ENCODE measurements around the gene LDHA.
"Not testable (repeated sequence)": the region's sequence is repeated elsewhere in the genome, so short reads cannot be mapped to it uniquely, and the experiment has no call there.

The LDHA gene

DNA sequence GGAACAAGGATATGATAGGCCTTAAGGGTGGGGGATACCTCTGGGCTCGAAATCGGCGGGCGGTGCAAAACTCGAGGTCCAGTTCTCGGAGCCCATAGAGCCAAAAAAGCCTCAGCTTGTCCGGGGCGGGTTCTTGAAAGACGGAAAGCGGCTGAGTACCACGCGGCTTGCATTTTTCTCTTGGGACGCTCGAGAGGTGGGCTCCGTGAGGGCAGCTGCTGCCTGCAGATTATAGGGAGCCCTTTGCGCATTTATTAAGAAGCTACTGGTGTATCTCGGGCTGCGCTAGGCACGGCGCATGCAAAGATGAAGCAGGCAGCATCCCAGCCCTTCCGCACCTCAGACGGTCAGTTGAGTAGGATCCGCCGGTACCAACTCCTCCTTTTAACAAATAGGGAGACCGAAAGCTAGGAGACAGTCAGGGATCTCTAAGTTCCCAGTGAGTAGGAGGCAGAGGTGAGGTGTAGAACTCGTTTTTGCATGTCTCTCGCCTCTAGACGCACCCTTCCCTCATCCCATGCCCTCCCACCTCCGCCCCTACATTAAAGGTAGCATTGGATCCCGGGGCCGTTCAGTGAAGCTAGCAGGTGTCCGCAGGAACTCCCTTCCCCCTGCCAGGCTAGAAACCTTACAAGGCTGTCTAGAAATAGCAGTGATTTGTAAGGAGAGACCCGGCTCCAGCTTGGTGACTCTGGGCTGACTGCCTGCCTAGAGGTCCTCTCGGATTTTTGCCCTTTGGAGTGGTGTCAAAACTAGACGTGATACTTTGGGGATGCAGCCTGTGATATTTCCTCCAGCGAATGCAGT, 768 bp downstream of the LDHA start:
- peaks cover 11% of the 10 kb centered on the region; the same call in 1 of the 2 replicates for H3K4me1 ChIP-seq (ENCODE audit: control insufficient read depth, insufficient read depth, low read length)
- peaks cover 36% of the 10 kb centered on the region for H3K36me3 ChIP-seq (ENCODE audit: control insufficient read depth, insufficient read depth, low read length)
- peak overlapping the region; percentile 81 for H3K4me3 ChIP-seq (ENCODE audit: low read depth, low read length)
- H3K27ac ChIP-seq (ENCODE audit: low read depth, low read length): peak overlapping the region; percentile 86
- H3K27me3 ChIP-seq (ENCODE audit: control insufficient read depth, insufficient read depth, low read length): peaks cover 6% of the 10 kb centered on the region
- H3K9me3 ChIP-seq (ENCODE audit: control insufficient read depth, insufficient read depth, low read length): no peaks in the 10 kb centered on the region
- H3K9ac ChIP-seq (ENCODE audit: low read depth, low read length): peak overlapping the region; percentile 87

DNA sequence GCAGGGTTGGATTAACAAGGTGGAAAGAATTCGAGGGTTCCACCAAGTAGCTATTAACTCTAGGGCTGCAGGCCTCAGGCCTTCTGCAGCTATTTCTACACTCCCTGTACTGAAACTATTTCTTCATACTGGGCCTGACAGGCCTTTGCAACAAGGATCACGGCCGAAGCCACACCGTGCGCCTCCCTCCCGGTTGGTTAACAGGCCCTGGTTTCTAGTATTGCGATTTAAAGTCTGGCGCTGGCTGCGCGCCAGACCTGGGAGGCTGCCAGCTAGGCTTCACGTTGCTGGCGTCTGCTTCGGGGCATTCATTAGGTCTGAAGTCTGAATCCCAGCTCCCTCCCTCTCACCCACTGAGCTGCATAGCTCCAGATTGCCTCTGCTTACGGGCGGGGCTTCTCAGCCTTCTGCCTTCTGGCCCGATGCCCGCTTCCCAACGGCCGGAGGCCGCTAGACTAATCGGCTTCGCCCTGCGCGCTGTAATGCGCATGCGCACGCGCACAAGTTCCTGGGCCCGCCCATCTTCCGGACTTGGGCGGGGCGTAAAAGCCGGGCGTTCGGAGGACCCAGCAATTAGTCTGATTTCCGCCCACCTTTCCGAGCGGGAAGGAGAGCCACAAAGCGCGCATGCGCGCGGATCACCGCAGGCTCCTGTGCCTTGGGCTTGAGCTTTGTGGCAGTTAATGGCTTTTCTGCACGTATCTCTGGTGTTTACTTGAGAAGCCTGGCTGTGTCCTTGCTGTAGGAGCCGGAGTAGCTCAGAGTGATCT, 1.6 kb downstream of the LDHA start:
- peak overlapping the region; percentile 70 for H3K9ac ChIP-seq (ENCODE audit: low read depth, low read length)
- H3K4me1 ChIP-seq (ENCODE audit: control insufficient read depth, insufficient read depth, low read length): peaks cover 11% of the 10 kb centered on the region; the same call in 1 of the 2 replicates
- H3K27me3 ChIP-seq (ENCODE audit: control insufficient read depth, insufficient read depth, low read length): peaks cover 6% of the 10 kb centered on the region
- peak overlapping the region; percentile 86 for H3K27ac ChIP-seq (ENCODE audit: low read depth, low read length)
- H3K36me3 ChIP-seq (ENCODE audit: control insufficient read depth, insufficient read depth, low read length): peaks cover 43% of the 10 kb centered on the region
- H3K9me3 ChIP-seq (ENCODE audit: control insufficient read depth, insufficient read depth, low read length): no peaks in the 10 kb centered on the region
- peak overlapping the region; percentile 81 for H3K4me3 ChIP-seq (ENCODE audit: low read depth, low read length)

DNA sequence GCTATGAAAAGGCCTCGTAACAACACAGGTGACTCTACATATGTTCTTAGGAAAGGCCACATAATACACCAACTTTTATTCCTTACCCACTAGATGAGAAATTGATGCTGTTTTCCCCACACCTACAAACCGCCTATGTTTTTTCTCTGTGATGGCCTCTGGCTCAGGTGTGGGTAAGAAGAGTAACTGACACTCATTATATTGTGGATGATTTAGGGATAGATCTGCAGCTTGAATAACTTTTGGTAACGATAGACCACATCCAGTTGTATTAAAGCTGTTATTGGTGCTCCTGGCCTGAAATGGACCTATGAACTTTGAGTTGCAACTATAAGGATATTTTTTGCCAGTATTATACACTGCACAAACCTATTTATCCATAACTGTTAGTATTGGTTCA, 3.6 kb downstream of the LDHA start:
- H3K27ac ChIP-seq (ENCODE audit: low read depth, low read length): no peak overlapping the region
- no peak overlapping the region for H3K4me3 ChIP-seq (ENCODE audit: low read depth, low read length)
- H3K27me3 ChIP-seq (ENCODE audit: control insufficient read depth, insufficient read depth, low read length): peaks cover 6% of the 10 kb centered on the region
- no peaks in the 10 kb centered on the region for H3K9me3 ChIP-seq (ENCODE audit: control insufficient read depth, insufficient read depth, low read length)
- H3K9ac ChIP-seq (ENCODE audit: low read depth, low read length): no peak overlapping the region
- H3K36me3 ChIP-seq (ENCODE audit: control insufficient read depth, insufficient read depth, low read length): peaks cover 61% of the 10 kb centered on the region
- H3K4me1 ChIP-seq (ENCODE audit: control insufficient read depth, insufficient read depth, low read length): peaks cover 11% of the 10 kb centered on the region; the same call in 1 of the 2 replicates

DNA sequence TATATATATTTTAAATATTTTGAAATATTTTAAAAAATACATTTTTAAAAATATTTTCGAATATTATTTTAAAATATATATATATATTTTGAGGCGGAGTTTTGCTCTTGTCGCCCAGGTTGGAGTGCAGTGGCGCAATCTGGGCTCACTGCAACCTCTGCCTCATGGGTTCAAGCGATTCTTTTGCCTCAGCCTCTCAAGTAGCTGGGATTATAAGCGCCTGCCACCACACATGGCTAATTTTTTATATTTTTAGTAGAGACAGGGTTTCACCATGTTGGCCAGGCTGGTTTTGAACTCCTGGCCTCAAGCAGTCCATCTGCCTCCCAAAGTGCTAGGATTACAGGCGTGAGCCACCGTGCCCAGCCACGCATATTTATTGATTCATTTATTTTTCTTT, 6.7 kb downstream of the LDHA start:
- not testable (repeated sequence) for H3K27ac ChIP-seq (ENCODE audit: low read depth, low read length); H3K4me1 ChIP-seq (ENCODE audit: control insufficient read depth, insufficient read depth, low read length); H3K4me3 ChIP-seq (ENCODE audit: low read depth, low read length); H3K9me3 ChIP-seq (ENCODE audit: control insufficient read depth, insufficient read depth, low read length); H3K9ac ChIP-seq (ENCODE audit: low read depth, low read length); H3K27me3 ChIP-seq (ENCODE audit: control insufficient read depth, insufficient read depth, low read length)
- peaks cover 91% of the 10 kb centered on the region for H3K36me3 ChIP-seq (ENCODE audit: control insufficient read depth, insufficient read depth, low read length)

DNA sequence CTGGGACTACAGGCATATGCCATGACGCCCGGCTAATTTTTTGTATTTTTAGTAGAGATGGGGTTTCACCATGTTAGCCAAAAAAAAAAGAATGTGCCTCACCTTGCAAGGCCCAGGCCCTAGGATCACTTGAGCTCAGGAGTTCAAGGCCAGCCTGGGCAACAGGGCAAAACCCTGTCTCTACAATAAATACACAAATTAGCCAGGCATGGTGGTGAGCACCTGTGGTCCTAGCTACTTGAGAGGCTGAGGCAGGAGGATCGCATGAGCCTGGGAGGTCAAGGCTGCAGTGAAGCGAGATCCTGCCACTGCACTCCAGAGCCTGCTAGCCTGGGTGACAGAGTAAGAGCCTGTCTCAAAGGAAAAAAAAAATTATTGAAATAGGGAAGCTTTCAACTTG, 9.7 kb downstream of the LDHA start:
- no peak overlapping the region for H3K27ac ChIP-seq (ENCODE audit: low read depth, low read length)
- no peaks in the 10 kb centered on the region for H3K4me1 ChIP-seq (ENCODE audit: control insufficient read depth, insufficient read depth, low read length)
- H3K9ac ChIP-seq (ENCODE audit: low read depth, low read length): no peak overlapping the region
- H3K4me3 ChIP-seq (ENCODE audit: low read depth, low read length): no peak overlapping the region
- H3K36me3 ChIP-seq (ENCODE audit: control insufficient read depth, insufficient read depth, low read length): peaks cover 90% of the 10 kb centered on the region
- no peaks in the 10 kb centered on the region for H3K9me3 ChIP-seq (ENCODE audit: control insufficient read depth, insufficient read depth, low read length)
- no peaks in the 10 kb centered on the region for H3K27me3 ChIP-seq (ENCODE audit: control insufficient read depth, insufficient read depth, low read length)

DNA sequence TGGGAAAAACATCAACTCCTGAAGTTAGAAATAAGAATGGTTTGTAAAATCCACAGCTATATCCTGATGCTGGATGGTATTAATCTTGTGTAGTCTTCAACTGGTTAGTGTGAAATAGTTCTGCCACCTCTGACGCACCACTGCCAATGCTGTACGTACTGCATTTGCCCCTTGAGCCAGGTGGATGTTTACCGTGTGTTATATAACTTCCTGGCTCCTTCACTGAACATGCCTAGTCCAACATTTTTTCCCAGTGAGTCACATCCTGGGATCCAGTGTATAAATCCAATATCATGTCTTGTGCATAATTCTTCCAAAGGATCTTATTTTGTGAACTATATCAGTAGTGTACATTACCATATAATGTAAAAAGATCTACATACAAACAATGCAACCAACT, 13.0 kb downstream of the LDHA start:
- not testable (repeated sequence) for H3K27me3 ChIP-seq (ENCODE audit: control insufficient read depth, insufficient read depth, low read length); H3K9me3 ChIP-seq (ENCODE audit: control insufficient read depth, insufficient read depth, low read length); H3K4me3 ChIP-seq (ENCODE audit: low read depth, low read length); H3K27ac ChIP-seq (ENCODE audit: low read depth, low read length); H3K9ac ChIP-seq (ENCODE audit: low read depth, low read length); H3K4me1 ChIP-seq (ENCODE audit: control insufficient read depth, insufficient read depth, low read length)
- H3K36me3 ChIP-seq (ENCODE audit: control insufficient read depth, insufficient read depth, low read length): peaks cover 59% of the 10 kb centered on the region

DNA sequence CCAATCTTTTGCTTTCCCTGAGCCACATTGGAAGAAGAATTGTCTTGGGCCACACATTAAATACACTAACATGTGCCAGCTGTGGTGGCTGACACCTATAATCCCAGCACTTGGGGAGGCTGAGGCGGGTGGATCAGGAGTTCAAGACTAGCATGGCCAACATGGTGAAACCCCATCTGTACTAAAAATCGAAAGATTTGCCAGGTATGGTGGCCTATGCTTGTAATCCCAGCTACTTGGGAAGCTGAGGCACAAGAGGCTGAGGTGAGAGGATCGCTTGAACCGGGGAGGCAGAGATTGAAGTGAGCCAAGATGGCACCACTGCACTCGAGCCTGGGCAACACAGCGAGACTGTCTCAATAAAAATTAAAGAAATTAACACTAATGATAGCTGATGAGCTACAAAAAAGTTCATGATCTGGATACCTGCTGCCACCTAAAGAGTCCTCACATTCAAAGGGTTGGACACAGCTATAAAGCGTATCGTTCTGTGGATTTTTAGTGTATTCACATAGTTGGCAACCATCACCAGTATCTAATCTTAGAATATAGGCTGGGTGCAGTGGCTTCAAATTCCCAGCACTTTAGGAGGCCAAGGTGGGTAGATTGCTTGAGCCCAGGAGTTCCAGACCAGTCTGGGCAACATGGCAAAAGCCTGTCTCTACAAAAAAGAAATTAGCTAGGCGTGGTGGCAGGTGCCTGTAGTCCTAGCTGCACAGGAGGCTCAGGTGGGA, 14.4 kb downstream of the LDHA start:
- Histone ChIP-seq H3K27ac (ENCODE audit: low read depth, low read length) (no peak overlapping the region), H3K4me1 (ENCODE audit: control insufficient read depth, insufficient read depth, low read length) (no peaks in the 10 kb centered on the region), H3K36me3 (ENCODE audit: control insufficient read depth, insufficient read depth, low read length) (peaks cover 46% of the 10 kb centered on the region), H3K4me3 (ENCODE audit: low read depth, low read length) (no peak overlapping the region), H3K27me3 (ENCODE audit: control insufficient read depth, insufficient read depth, low read length) (peaks cover 6% of the 10 kb centered on the region), H3K9me3 (ENCODE audit: control insufficient read depth, insufficient read depth, low read length) (no peaks in the 10 kb centered on the region), H3K9ac (ENCODE audit: low read depth, low read length) (no peak overlapping the region)

DNA sequence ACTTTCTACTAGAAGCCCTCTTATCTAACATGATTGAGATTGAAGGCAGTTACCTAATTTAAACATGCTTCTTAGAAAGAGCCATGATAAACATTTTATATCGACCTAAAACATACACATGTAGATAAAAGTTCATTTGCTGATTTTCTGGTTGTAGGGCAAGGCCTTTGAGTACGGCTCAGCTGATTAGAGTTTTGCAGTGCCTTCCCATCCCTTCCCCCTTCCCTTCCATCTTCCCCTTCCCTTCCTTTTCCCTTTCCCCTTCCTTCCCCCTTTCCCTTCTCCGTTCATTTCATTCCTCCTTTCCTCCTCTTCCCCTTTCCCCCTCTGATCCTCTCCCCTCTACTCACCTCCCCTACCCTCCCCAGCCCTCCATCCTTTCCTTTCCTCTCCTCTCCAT, 22.1 kb downstream of the LDHA start:
- no peak overlapping the region for H3K4me3 ChIP-seq (ENCODE audit: low read depth, low read length)
- H3K27ac ChIP-seq (ENCODE audit: low read depth, low read length): no peak overlapping the region
- H3K9me3 ChIP-seq (ENCODE audit: control insufficient read depth, insufficient read depth, low read length): no peaks in the 10 kb centered on the region
- H3K36me3 ChIP-seq (ENCODE audit: control insufficient read depth, insufficient read depth, low read length): no peaks in the 10 kb centered on the region
- no peaks in the 10 kb centered on the region for H3K4me1 ChIP-seq (ENCODE audit: control insufficient read depth, insufficient read depth, low read length)
- peaks cover 6% of the 10 kb centered on the region for H3K27me3 ChIP-seq (ENCODE audit: control insufficient read depth, insufficient read depth, low read length)
- no peak overlapping the region for H3K9ac ChIP-seq (ENCODE audit: low read depth, low read length)

DNA sequence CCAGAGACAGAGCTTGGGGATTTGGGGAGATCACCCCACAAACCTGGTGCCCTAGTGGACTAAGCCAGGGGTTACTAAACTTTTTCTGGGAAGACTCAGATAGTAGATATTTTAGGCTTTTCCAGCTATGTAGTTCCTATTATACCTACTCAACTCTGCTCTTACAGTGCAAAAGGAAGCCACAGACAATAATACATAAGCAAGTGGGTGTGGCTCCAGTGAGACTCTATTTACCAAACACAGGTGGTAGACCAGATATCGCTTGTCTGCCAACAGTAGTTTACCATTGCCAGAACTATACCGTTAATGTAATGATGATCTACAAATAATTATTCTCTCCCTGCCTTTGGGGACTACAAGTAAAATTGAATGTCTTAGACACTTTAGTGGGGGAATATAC, 24.7 kb downstream of the LDHA start:
- no peak overlapping the region for H3K27ac ChIP-seq (ENCODE audit: low read depth, low read length)
- no peak overlapping the region for H3K9ac ChIP-seq (ENCODE audit: low read depth, low read length)

DNA sequence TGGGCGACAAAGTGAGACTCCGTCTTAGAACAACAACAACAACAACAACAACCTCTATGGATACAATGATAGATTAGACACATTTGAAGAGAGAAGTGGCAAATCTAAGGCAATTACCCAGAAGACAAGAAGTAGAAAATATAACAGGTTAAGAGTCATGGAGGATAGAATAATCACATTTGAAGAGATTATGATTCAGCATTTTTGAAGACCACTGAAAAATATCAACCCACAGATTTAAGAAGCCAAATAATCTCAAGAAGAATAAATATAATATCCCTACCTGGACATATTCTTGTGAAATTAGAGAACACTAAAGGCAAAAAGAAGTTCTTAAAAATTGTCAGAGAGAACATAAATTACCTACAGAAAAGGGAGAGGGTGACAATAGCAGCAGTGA, 25.7 kb downstream of the LDHA start:
- H3K27me3 ChIP-seq (ENCODE audit: control insufficient read depth, insufficient read depth, low read length): no peaks in the 10 kb centered on the region
- no peak overlapping the region for H3K9ac ChIP-seq (ENCODE audit: low read depth, low read length)
- no peak overlapping the region for H3K4me3 ChIP-seq (ENCODE audit: low read depth, low read length)
- no peaks in the 10 kb centered on the region for H3K36me3 ChIP-seq (ENCODE audit: control insufficient read depth, insufficient read depth, low read length)
- no peak overlapping the region for H3K27ac ChIP-seq (ENCODE audit: low read depth, low read length)
- no peaks in the 10 kb centered on the region for H3K9me3 ChIP-seq (ENCODE audit: control insufficient read depth, insufficient read depth, low read length)
- no peaks in the 10 kb centered on the region for H3K4me1 ChIP-seq (ENCODE audit: control insufficient read depth, insufficient read depth, low read length)

More for the DNA sequence above, 24.7 kb downstream of the LDHA start:
- no peaks in the 10 kb centered on the region for H3K27me3 ChIP-seq (ENCODE audit: control insufficient read depth, insufficient read depth, low read length)
- H3K4me3 ChIP-seq (ENCODE audit: low read depth, low read length): no peak overlapping the region
- no peaks in the 10 kb centered on the region for H3K36me3 ChIP-seq (ENCODE audit: control insufficient read depth, insufficient read depth, low read length)
- H3K4me1 ChIP-seq (ENCODE audit: control insufficient read depth, insufficient read depth, low read length): no peaks in the 10 kb centered on the region
- H3K9me3 ChIP-seq (ENCODE audit: control insufficient read depth, insufficient read depth, low read length): no peaks in the 10 kb centered on the region

DNA sequence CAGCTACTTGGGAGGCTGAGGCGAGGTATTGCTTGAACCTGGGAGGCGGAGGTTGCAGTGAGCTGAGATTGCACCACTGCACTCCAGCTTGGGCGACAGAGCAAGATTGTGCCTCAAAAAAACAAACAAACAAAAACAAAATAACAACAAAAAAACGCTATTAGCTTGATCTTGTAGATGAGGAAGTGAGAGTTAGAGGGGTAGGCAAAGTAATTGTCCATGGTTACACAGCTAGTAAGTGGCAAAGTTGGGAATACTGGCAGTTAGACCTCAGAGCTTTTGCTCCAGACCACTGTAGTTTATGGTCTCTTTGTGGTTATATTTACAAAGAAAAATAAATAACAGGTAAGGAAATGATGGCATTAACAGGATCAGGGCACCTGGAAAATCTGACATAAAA, 32.9 kb downstream of the LDHA start:
- Histone ChIP-seq H3K4me1 (ENCODE audit: control insufficient read depth, insufficient read depth, low read length) (no peaks in the 10 kb centered on the region), H3K9ac (ENCODE audit: low read depth, low read length) (no peak overlapping the region), H3K36me3 (ENCODE audit: control insufficient read depth, insufficient read depth, low read length) (no peaks in the 10 kb centered on the region), H3K4me3 (ENCODE audit: low read depth, low read length) (no peak overlapping the region), H3K27me3 (ENCODE audit: control insufficient read depth, insufficient read depth, low read length) (no peaks in the 10 kb centered on the region), H3K9me3 (ENCODE audit: control insufficient read depth, insufficient read depth, low read length) (no peaks in the 10 kb centered on the region), H3K27ac (ENCODE audit: low read depth, low read length) (no peak overlapping the region)
